ENCODE results near the gene THOC6. TPM values are rescaled to one million over a fixed set of nuclear protein-coding genes. Genes with fewer than 3 reads are reported as not detected.
A peak's percentile ranks its signal among the peaks of the same experiment; 100 is the strongest.
"Not testable (repeated sequence)": the region's sequence is repeated elsewhere in the genome, so short reads cannot be mapped to it uniquely, and the experiment has no call there.

The THOC6 gene
- total and polyA plus RNA-seq, 8 donors = 23.9 to 38.7 (median 26.9) TPM

GRCh38 chr16:3054965-3055733 lies 31.3 kb downstream of the THOC6 start:
- Histone ChIP-seq H3K4me1 (peaks cover 12 to 74% of the 10 kb centered on the region in 2 donors), H3K27ac (peak overlapping the region in 1 of 2 donors; percentile 82), H3K36me3 (peaks cover 0 to 6% of the 10 kb centered on the region in 2 donors), H3K4me3 (peak overlapping the region in 1 of 2 donors; percentile 13), H3K9me3 (no peaks in the 10 kb centered on the region), H3K27me3 (peaks cover 0 to 3% of the 10 kb centered on the region in 2 donors)
- intact Hi-C loops (cut with DNase I) = no loop called here
- ATAC-seq (no peak), DNase-seq (no peak)
- TF ChIP-seq CTCF (IDR thresholded peaks at IDR 0.05) = no peak

- H3K4me3 ChIP-seq; ATAC-seq; H3K27me3 ChIP-seq; intact Hi-C loops (cut with DNase I); H3K9me3 ChIP-seq; DNase-seq; H3K36me3 ChIP-seq: not testable (repeated sequence)
- Histone ChIP-seq H3K4me1 (peaks cover 12 to 71% of the 10 kb centered on the region in 2 donors), H3K27ac (peak overlapping the region in 1 of 2 donors; percentile 82)
Observed at GRCh38 chr16:3055734-3056115, 31.9 kb downstream of the THOC6 start.

GRCh38 chr16:3056336-3057180 lies 32.7 kb downstream of the THOC6 start:
- H3K36me3 ChIP-seq = peaks cover 0 to 6% of the 10 kb centered on the region in 2 donors
- peak in 1 of 4 donors; percentile 69 for DNase-seq
- H3K9me3 ChIP-seq = no peaks in the 10 kb centered on the region
- peaks cover 12 to 67% of the 10 kb centered on the region in 2 donors for H3K4me1 ChIP-seq
- H3K4me3 ChIP-seq = no peak overlapping the region
- intact Hi-C loops (cut with DNase I) = no loop called here
- H3K27me3 ChIP-seq = no peaks in the 10 kb centered on the region
- ATAC-seq = no peak
- H3K27ac ChIP-seq = peak overlapping the region in 1 of 2 donors; percentile 23
- no peak for TF ChIP-seq CTCF (IDR thresholded peaks at IDR 0.05)

- Histone ChIP-seq H3K36me3 (peaks cover 0 to 6% of the 10 kb centered on the region in 2 donors), H3K27me3 (no peaks in the 10 kb centered on the region), H3K9me3 (no peaks in the 10 kb centered on the region), H3K4me1 (peaks cover 12 to 76% of the 10 kb centered on the region in 2 donors), H3K27ac (peak overlapping the region in 1 of 2 donors; percentile 86), H3K4me3 (peak overlapping the region in 1 of 2 donors; percentile 74)
- no peak for TF ChIP-seq CTCF (IDR thresholded peaks at IDR 0.05)
- DNase-seq (peak in 1 of 4 donors; percentile 60), ATAC-seq (no peak)
- intact Hi-C loops (cut with DNase I) = no loop called here
Observed at GRCh38 chr16:3057181-3058138, 33.6 kb downstream of the THOC6 start.

Measured in left lung (tissue), 10 donors.